ENCODE results near the gene CDH23. TPM values are rescaled to one million over a fixed set of nuclear protein-coding genes. Genes with fewer than 3 reads are reported as not detected.

CDH23 gene
- total RNA-seq, 4 donors from 2014 or later: 2.9 to 16.1 (median 5.9) TPM

GRCh38 chr10:71690094-71690720, 293.5 kb downstream of the CDH23 start:
- H3K36me3 ChIP-seq: no peaks in the 10 kb centered on the region
- WGBS, 2 donors (ENCODE audit: low coverage in 1 of 2): 93 to 96% methylated on average over 4 to 13 of the region's 13 CpGs
- TF ChIP-seq POLR2AphosphoS5 (IDR thresholded peaks at IDR 0.05) (no peak), POLR2A (IDR thresholded peaks at IDR 0.05) (no peak), EP300 (IDR thresholded peaks at IDR 0.05; ENCODE audit: low read depth) (no peak), CTCF (IDR thresholded peaks at IDR 0.05) (no peak)
- no peaks in the 10 kb centered on the region for H3K9me3 ChIP-seq
- no peaks in the 10 kb centered on the region for H3K27me3 ChIP-seq
- peaks cover 0 to 5% (median 3%) of the 10 kb centered on the region in 4 donors for H3K4me1 ChIP-seq
- intact Hi-C loops (cut with DNase I; ENCODE audit: low total_unique reads): loop anchor here (10.0 kb wide), 1 partner anchor 115 kb away; no protein-coding TSS in a partner anchor
- in situ Hi-C loops (cut with MboI; ENCODE audit: low pct_ligation_motif_present in 1 of 4, low pct_unique_long_range_greater_than_20kb in 1 of 4, low sequenced_read_pairs in 3 of 4): no loop called here
- DNase-seq: no peak
- H3K4me3 ChIP-seq: no peak overlapping the region
- H3K27ac ChIP-seq: no peak overlapping the region

- no peaks in the 10 kb centered on the region for H3K36me3 ChIP-seq
- no peaks in the 10 kb centered on the region for H3K27me3 ChIP-seq
- intact Hi-C loops (cut with DNase I; ENCODE audit: low total_unique reads) (loop anchor here (10.0 kb wide), 1 partner anchor 113 kb away; no protein-coding TSS in a partner anchor), in situ Hi-C loops (cut with MboI; ENCODE audit: low pct_ligation_motif_present in 1 of 4, low pct_unique_long_range_greater_than_20kb in 1 of 4, low sequenced_read_pairs in 3 of 4) (no loop called here)
- no peaks in the 10 kb centered on the region for H3K9me3 ChIP-seq
- TF ChIP-seq POLR2AphosphoS5 (IDR thresholded peaks at IDR 0.05) (no peak), EP300 (IDR thresholded peaks at IDR 0.05; ENCODE audit: low read depth) (no peak), POLR2A (IDR thresholded peaks at IDR 0.05) (no peak), CTCF (IDR thresholded peaks at IDR 0.05) (no peak)
- peaks cover 3 to 6% (median 4%) of the 10 kb centered on the region in 4 donors for H3K4me1 ChIP-seq
- no peak overlapping the region for H3K4me3 ChIP-seq
- DNase-seq: no peak
- H3K27ac ChIP-seq: no peak overlapping the region
- WGBS, 2 donors (ENCODE audit: low coverage in 1 of 2): 100% methylated on average over 2 of the region's 2 CpGs; no CpG with 5 or more reads in 1 of the 2 donors
Measured at GRCh38 chr10:71691405-71691804, 294.7 kb downstream of the CDH23 start.

GRCh38 chr10:71692598-71693306, 296.0 kb downstream of the CDH23 start:
- in situ Hi-C loops (cut with MboI; ENCODE audit: low pct_ligation_motif_present in 1 of 4, low pct_unique_long_range_greater_than_20kb in 1 of 4, low sequenced_read_pairs in 3 of 4) (no loop called here), intact Hi-C loops (cut with DNase I; ENCODE audit: low total_unique reads) (loop anchor here (10.0 kb wide), 1 partner anchor 112 kb away; no protein-coding TSS in a partner anchor)
- Histone ChIP-seq H3K36me3 (no peaks in the 10 kb centered on the region), H3K4me1 (peaks cover 4 to 6% (median 5%) of the 10 kb centered on the region in 4 donors), H3K27me3 (no peaks in the 10 kb centered on the region), H3K9me3 (no peaks in the 10 kb centered on the region), H3K27ac (no peak overlapping the region), H3K4me3 (no peak overlapping the region)
- TF ChIP-seq POLR2A (IDR thresholded peaks at IDR 0.05) (no peak), CTCF (IDR thresholded peaks at IDR 0.05) (no peak), POLR2AphosphoS5 (IDR thresholded peaks at IDR 0.05) (no peak), EP300 (IDR thresholded peaks at IDR 0.05; ENCODE audit: low read depth) (no peak)
- WGBS, 2 donors (ENCODE audit: low coverage in 1 of 2): 79% methylated on average over 7 of the region's 7 CpGs; no CpG with 5 or more reads in 1 of the 2 donors
- DNase-seq: no peak

GRCh38 chr10:71693377-71693776, 296.7 kb downstream of the CDH23 start:
- no peaks in the 10 kb centered on the region for H3K36me3 ChIP-seq
- intact Hi-C loops (cut with DNase I; ENCODE audit: low total_unique reads) (loop anchor here (10.0 kb wide), 1 partner anchor 111 kb away; no protein-coding TSS in a partner anchor), in situ Hi-C loops (cut with MboI; ENCODE audit: low pct_ligation_motif_present in 1 of 4, low pct_unique_long_range_greater_than_20kb in 1 of 4, low sequenced_read_pairs in 3 of 4) (no loop called here)
- WGBS, 2 donors (ENCODE audit: low coverage in 1 of 2): 51 to 62% methylated on average over 5 of the region's 5 CpGs
- no peaks in the 10 kb centered on the region for H3K9me3 ChIP-seq
- H3K27ac ChIP-seq: peak overlapping the region in 2 of 4 donors; percentile 36 to 55
- peaks cover 4 to 6% (median 5%) of the 10 kb centered on the region in 4 donors for H3K4me1 ChIP-seq
- TF ChIP-seq CTCF (IDR thresholded peaks at IDR 0.05) (no peak), POLR2AphosphoS5 (IDR thresholded peaks at IDR 0.05) (no peak), EP300 (IDR thresholded peaks at IDR 0.05; ENCODE audit: low read depth) (no peak), POLR2A (IDR thresholded peaks at IDR 0.05) (no peak)
- H3K27me3 ChIP-seq: no peaks in the 10 kb centered on the region
- DNase-seq: no peak
- no peak overlapping the region for H3K4me3 ChIP-seq

All from transverse colon (tissue), 4 donors.